AG10803 (cell line): Measurements from ENCODE around the gene ITK.

Source experiments
- DNase-seq: peaks from one replicate; pipeline ENCODE4 v3.0.0; 2010; ENCODE audit warnings: low read depth
- H3K4me3 ChIP-seq: 2 replicates; pipeline ENCODE4 v1.5.1; 2011; ENCODE audit warnings: mild to moderate bottlenecking, low read length, control low read depth
- CTCF ChIP-seq: conservative IDR thresholded peaks from 2 replicates; pipeline ENCODE4 v1.5.1; 2011; ENCODE audit warnings: mild to moderate bottlenecking, low read length, control low read depth, inconsistent platforms

Gene ITK

GRCh38 chr5:157148734-157149615, 31.7 kb upstream of the ITK start:
- no peak overlapping the region for H3K4me3 ChIP-seq
- TF ChIP-seq CTCF = peak; percentile 94
- DNase-seq = peak; percentile 67

GRCh38 chr5:157150995-157151394, 29.6 kb upstream of the ITK start:
- TF ChIP-seq CTCF = no peak
- no peak for DNase-seq
- no peak overlapping the region for H3K4me3 ChIP-seq

- TF ChIP-seq CTCF = no peak
- no peak overlapping the region for H3K4me3 ChIP-seq
- DNase-seq = no peak
These were observed 25.3 kb upstream of the ITK start for GRCh38 chr5:157155297-157155696.

- no peak for TF ChIP-seq CTCF
- DNase-seq = no peak
- no peak overlapping the region for H3K4me3 ChIP-seq
These were observed 23.2 kb upstream of the ITK start for GRCh38 chr5:157157293-157157891.

- H3K4me3 ChIP-seq = no peak overlapping the region
- DNase-seq = no peak
- TF ChIP-seq CTCF = no peak
These were observed 21.4 kb upstream of the ITK start for GRCh38 chr5:157159209-157159751.

GRCh38 chr5:157160001-157160400, 20.6 kb upstream of the ITK start:
- no peak for DNase-seq
- no peak for TF ChIP-seq CTCF

More at GRCh38 chr5:157160001-157160400, 20.6 kb upstream of the ITK start:
- H3K4me3 ChIP-seq = no peak overlapping the region
